ENCODE data around the gene LRRN2.
A peak's percentile ranks its signal among the peaks of the same experiment; 100 is the strongest.

LRRN2 gene

DNA sequence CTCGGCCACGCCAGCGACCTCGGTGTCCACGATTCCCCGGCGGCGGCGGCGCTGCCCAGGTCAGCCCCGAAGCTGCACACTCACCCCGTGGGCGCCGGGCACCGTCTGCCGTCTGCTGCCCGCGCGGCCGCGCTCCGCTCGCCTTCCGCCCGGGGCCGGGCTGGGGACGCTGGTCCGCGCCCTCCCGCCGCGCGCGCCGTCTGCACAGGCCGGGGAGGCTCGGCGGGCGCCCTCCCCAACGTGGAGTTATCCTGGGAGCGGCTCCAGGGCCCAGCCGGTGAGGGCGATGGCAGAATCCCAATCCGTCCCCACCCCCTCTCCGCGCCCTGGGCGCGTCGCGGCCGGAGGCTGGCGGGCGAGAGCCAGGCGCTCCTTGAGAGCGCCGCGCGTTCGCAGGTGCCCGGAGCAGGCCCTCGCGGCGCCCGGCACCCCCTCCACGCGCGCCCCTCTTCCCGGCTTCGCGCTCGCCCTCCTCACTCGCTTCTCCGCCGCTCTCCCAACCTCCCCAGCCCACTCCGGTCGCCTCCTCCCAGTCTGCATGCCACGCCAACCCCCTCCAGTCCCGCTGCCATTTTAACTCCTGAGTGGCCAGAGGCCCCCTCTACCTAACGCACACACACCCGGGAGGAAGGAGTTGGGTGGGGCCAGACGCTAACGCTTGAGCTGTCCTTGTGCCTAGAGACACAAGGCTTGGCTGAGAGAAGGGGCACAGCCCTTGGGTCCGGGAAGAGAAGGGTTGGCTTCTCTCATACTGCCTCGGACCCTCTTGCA lies at the start of gene LRRN2:
Gene LRRN2, minus strand, starts transcription at position 503 of the 771 bp plus-strand sequence. CDS start 65,746 bp downstream, outside the sequence.
- H3K36me3 Mint-ChIP-seq (ENCODE audit: low read depth), result no peaks in the 10 kb centered on the region
- H3K4me3 Mint-ChIP-seq, result peak within 1 kb of the TSS; percentile 89 to 91 (median 90)
- H3K27ac Mint-ChIP-seq, result peak within 1 kb of the TSS; percentile 58 to 60 (median 58)

DNA sequence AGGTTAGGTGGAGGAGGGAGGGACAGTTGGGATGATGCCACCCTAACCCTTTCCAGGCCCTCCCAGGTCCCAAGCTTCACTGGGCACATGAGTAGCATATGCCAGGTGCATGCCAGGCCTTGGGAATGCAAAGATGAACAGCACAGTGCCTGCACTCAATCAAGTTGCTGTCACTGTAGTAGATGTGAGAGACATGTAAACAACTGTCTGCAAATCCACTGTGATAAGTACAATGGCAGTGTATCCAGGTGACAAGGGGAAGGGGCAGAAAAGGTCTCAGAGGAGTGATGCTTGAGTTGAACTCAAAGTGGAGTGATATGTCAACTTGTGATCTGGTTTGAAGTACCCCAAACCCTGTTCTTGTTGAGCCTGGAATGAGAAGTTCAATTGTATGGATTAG lies 49.5 kb upstream of the LRRN2 start:
- peaks cover 37% of the 10 kb centered on the region for H3K27me3 Mint-ChIP-seq (ENCODE audit: low read depth)
- TF ChIP-seq, protein P1, sequence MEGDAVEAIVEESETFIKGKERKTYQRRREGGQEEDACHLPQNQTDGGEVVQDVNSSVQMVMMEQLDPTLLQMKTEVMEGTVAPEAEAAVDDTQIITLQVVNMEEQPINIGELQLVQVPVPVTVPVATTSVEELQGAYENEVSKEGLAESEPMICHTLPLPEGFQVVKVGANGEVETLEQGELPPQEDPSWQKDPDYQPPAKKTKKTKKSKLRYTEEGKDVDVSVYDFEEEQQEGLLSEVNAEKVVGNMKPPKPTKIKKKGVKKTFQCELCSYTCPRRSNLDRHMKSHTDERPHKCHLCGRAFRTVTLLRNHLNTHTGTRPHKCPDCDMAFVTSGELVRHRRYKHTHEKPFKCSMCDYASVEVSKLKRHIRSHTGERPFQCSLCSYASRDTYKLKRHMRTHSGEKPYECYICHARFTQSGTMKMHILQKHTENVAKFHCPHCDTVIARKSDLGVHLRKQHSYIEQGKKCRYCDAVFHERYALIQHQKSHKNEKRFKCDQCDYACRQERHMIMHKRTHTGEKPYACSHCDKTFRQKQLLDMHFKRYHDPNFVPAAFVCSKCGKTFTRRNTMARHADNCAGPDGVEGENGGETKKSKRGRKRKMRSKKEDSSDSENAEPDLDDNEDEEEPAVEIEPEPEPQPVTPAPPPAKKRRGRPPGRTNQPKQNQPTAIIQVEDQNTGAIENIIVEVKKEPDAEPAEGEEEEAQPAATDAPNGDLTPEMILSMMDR (IDR thresholded peaks at IDR 0.05; ENCODE audit: unreplicated experiment in 3 of 3), result no peak
- H3K36me3 Mint-ChIP-seq (ENCODE audit: low read depth), result peaks cover 3% of the 10 kb centered on the region
- H3K9me3 Mint-ChIP-seq, result peaks cover 17% of the 10 kb centered on the region
- H3K4me3 Mint-ChIP-seq, result no peak overlapping the region
- no peaks in the 10 kb centered on the region for H3K4me1 Mint-ChIP-seq
- no peak overlapping the region for H3K27ac Mint-ChIP-seq

More for the DNA sequence above, at the start of gene LRRN2:
- H3K27me3 Mint-ChIP-seq (ENCODE audit: low read depth), result peaks cover 71% of the 10 kb centered on the region
- TF ChIP-seq, protein P1 (IDR thresholded peaks at IDR 0.05; ENCODE audit: unreplicated experiment in 3 of 3), result no peak
- no peaks in the 10 kb centered on the region for H3K9me3 Mint-ChIP-seq
- H3K4me1 Mint-ChIP-seq, result peaks cover 6% of the 10 kb centered on the region

- no peak overlapping the region for H3K27ac Mint-ChIP-seq
- no peaks in the 10 kb centered on the region for H3K4me1 Mint-ChIP-seq
- TF ChIP-seq, protein P1 (IDR thresholded peaks at IDR 0.05; ENCODE audit: unreplicated experiment in 3 of 3), result no peak
- peaks cover 40% of the 10 kb centered on the region for H3K27me3 Mint-ChIP-seq (ENCODE audit: low read depth)
- H3K9me3 Mint-ChIP-seq, result peaks cover 10% of the 10 kb centered on the region
- peaks cover 3% of the 10 kb centered on the region for H3K36me3 Mint-ChIP-seq (ENCODE audit: low read depth)
- H3K4me3 Mint-ChIP-seq, result no peak overlapping the region
Measured at GRCh38 chr1:204733869-204734596, 48.5 kb upstream of the LRRN2 start.

- Mint-ChIP-seq H3K27me3 (ENCODE audit: low read depth) (peaks cover 40% of the 10 kb centered on the region), H3K27ac (no peak overlapping the region), H3K4me1 (peaks cover 3% of the 10 kb centered on the region), H3K9me3 (peaks cover 4% of the 10 kb centered on the region), H3K4me3 (no peak overlapping the region), H3K36me3 (ENCODE audit: low read depth) (peaks cover 3% of the 10 kb centered on the region)
- TF ChIP-seq, protein P1 (IDR thresholded peaks at IDR 0.05; ENCODE audit: unreplicated experiment in 3 of 3), result no peak
Measured at GRCh38 chr1:204733289-204733688, 47.8 kb upstream of the LRRN2 start.

GRCh38 chr1:204731985-204732575 lies 46.5 kb upstream of the LRRN2 start:
- peaks cover 40% of the 10 kb centered on the region for H3K27me3 Mint-ChIP-seq (ENCODE audit: low read depth)
- peaks cover 4% of the 10 kb centered on the region for H3K9me3 Mint-ChIP-seq
- peaks cover 3% of the 10 kb centered on the region for H3K36me3 Mint-ChIP-seq (ENCODE audit: low read depth)
- TF ChIP-seq, protein P1 (IDR thresholded peaks at IDR 0.05; ENCODE audit: unreplicated experiment in 3 of 3), result no peak
- peaks cover 5% of the 10 kb centered on the region for H3K4me1 Mint-ChIP-seq
- no peak overlapping the region for H3K4me3 Mint-ChIP-seq
- H3K27ac Mint-ChIP-seq, result peak overlapping the region in 1 of 3 experiments; percentile 26

Data from nephron (organoid).